GM18867 (cell line): ENCODE data around the gene KMT5C.

Experiments used
- ATAC-seq: cut with Tn5 transposase; IDR thresholded peaks from one replicate; pipeline ENCODE4 v1.9.1; 2021; ENCODE audit warnings: mild to moderate bottlenecking, moderate library complexity; ENCODE audit not compliant: unreplicated experiment

Gene KMT5C

GRCh38 chr19:55365245-55365644 lies 25.6 kb downstream of the KMT5C start:
- no peak for ATAC-seq

- no peak for ATAC-seq
These were observed 26.3 kb downstream of the KMT5C start for GRCh38 chr19:55365964-55366363.

GRCh38 chr19:55366790-55367189 lies 27.1 kb downstream of the KMT5C start:
- ATAC-seq = no peak

GRCh38 chr19:55368106-55368505 lies 28.4 kb downstream of the KMT5C start:
- no peak for ATAC-seq

GRCh38 chr19:55368701-55369563 lies 29.3 kb downstream of the KMT5C start:
- ATAC-seq = no peak

- ATAC-seq = no peak
These were observed 30.1 kb downstream of the KMT5C start for GRCh38 chr19:55369653-55370304.

GRCh38 chr19:55370305-55370988 lies 30.8 kb downstream of the KMT5C start, which contains the start of gene IL11:
Gene IL11, minus strand, starts transcription at chr19:55370463. Its CDS starts 153 bp downstream, at chr19:55370310.
- no peak for ATAC-seq

GRCh38 chr19:55372316-55373081 lies 32.8 kb downstream of the KMT5C start:
- ATAC-seq = no peak

GRCh38 chr19:55373306-55373992 lies 33.8 kb downstream of the KMT5C start:
- no peak for ATAC-seq

GRCh38 chr19:55373993-55374757 lies 34.5 kb downstream of the KMT5C start:
- no peak for ATAC-seq

- ATAC-seq = no peak
These were observed 36.7 kb downstream of the KMT5C start, which contains the start of gene TMEM190 for GRCh38 chr19:55376241-55376933. Gene TMEM190, plus strand, starts transcription at chr19:55376826. Its CDS starts 28 bp downstream, at chr19:55376854.

- ATAC-seq = no peak
These were observed 37.9 kb downstream of the KMT5C start for GRCh38 chr19:55377356-55378131.

- no peak for ATAC-seq
These were observed 39.5 kb downstream of the KMT5C start for GRCh38 chr19:55379174-55379573.

- no peak for ATAC-seq
These were observed 42.3 kb downstream of the KMT5C start for GRCh38 chr19:55382013-55382412.

GRCh38 chr19:55382522-55383054 lies 42.9 kb downstream of the KMT5C start:
- no peak for ATAC-seq

GRCh38 chr19:55383279-55384130 lies 43.8 kb downstream of the KMT5C start:
- no peak for ATAC-seq
